HG02938 (cell line): ENCODE data around the gene C9orf72.

Source experiments
- ATAC-seq: cut with Tn5 transposase; IDR thresholded peaks from one replicate; pipeline ENCODE4 v1.9.1; 2021; ENCODE audit warnings: mild to moderate bottlenecking, moderate library complexity; ENCODE audit not compliant: unreplicated experiment

C9orf72 gene

GRCh38 chr9:27540502-27540901 is 32.8 kb downstream of the C9orf72 start:
- no peak for ATAC-seq

- ATAC-seq: peak; percentile 38
Observed at GRCh38 chr9:27539479-27540441, 33.5 kb downstream of the C9orf72 start.

GRCh38 chr9:27538647-27539046 is 34.6 kb downstream of the C9orf72 start:
- ATAC-seq: peak; percentile 54

- ATAC-seq: no peak
Observed at GRCh38 chr9:27537756-27538155, 35.5 kb downstream of the C9orf72 start.

GRCh38 chr9:27537027-27537435 is 36.2 kb downstream of the C9orf72 start:
- ATAC-seq: no peak

- ATAC-seq: no peak
Observed at GRCh38 chr9:27536168-27536567, 37.1 kb downstream of the C9orf72 start.

- peak; percentile 44 for ATAC-seq
Observed at GRCh38 chr9:27535701-27536118, 37.6 kb downstream of the C9orf72 start.

- no peak for ATAC-seq
Observed at GRCh38 chr9:27534658-27535209, 38.5 kb downstream of the C9orf72 start.

GRCh38 chr9:27534131-27534530 is 39.1 kb downstream of the C9orf72 start:
- ATAC-seq: no peak

- ATAC-seq: no peak
Observed at GRCh38 chr9:27533311-27533710, 40.0 kb downstream of the C9orf72 start.

- ATAC-seq: no peak
Observed at GRCh38 chr9:27532046-27532445, 41.2 kb downstream of the C9orf72 start.

GRCh38 chr9:27530915-27531755 is 42.1 kb downstream of the C9orf72 start:
- no peak for ATAC-seq

- peak; percentile 73 for ATAC-seq
Observed at GRCh38 chr9:27529316-27530278, 43.7 kb downstream of the C9orf72 start, which contains the start of gene MOB3B. Gene MOB3B (minus strand): TSS chr9:27529814. CDS start chr9:27455550, 74,264 bp downstream.

GRCh38 chr9:27528886-27529315 is 44.4 kb downstream of the C9orf72 start:
- ATAC-seq: peak; percentile 38

GRCh38 chr9:27528076-27528885 is 45.0 kb downstream of the C9orf72 start:
- peak; percentile 33 for ATAC-seq

- ATAC-seq: no peak
Observed at GRCh38 chr9:27527702-27528075, 45.6 kb downstream of the C9orf72 start.

GRCh38 chr9:27524236-27524635 is 49.0 kb downstream of the C9orf72 start, which contains the start of gene IFNK:
Gene IFNK (plus strand): TSS chr9:27524290. CDS start chr9:27524337, 47 bp downstream.
- no peak for ATAC-seq

- ATAC-seq: no peak
Observed at GRCh38 chr9:27523141-27523540, 50.1 kb downstream of the C9orf72 start.

- no peak for ATAC-seq
Observed at GRCh38 chr9:27520986-27521385, 52.3 kb downstream of the C9orf72 start.
